LNCaP clone FGC (cell line): Measurements from ENCODE around the gene WFDC12.

Experiments used
- DNase-seq: peaks from one replicate; pipeline ENCODE4 v3.0.0-alpha.2; 2011; ENCODE audit warnings: low read depth
- H3K4me3 ChIP-seq: 2 replicates; pipeline ENCODE4 v1.5.1; 2011; ENCODE audit warnings: mild to moderate bottlenecking, low read depth, low read length, control low read depth
- CTCF ChIP-seq: IDR thresholded peaks from 2 replicates; pipeline ENCODE4 v1.5.1; 2012; ENCODE audit warnings: mild to moderate bottlenecking; ENCODE audit not compliant: control insufficient read depth, insufficient read depth; ENCODE audit errors: extremely low read depth

WFDC12 gene

GRCh38 chr20:45136911-45137310, 12.6 kb upstream of the WFDC12 start:
- no peak overlapping the region for H3K4me3 ChIP-seq
- DNase-seq, result no peak
- no peak for TF ChIP-seq CTCF

GRCh38 chr20:45128099-45128498, 3.8 kb upstream of the WFDC12 start:
- H3K4me3 ChIP-seq, result no peak overlapping the region
- DNase-seq, result no peak
- TF ChIP-seq CTCF, result no peak

GRCh38 chr20:45121388-45121787, 2.9 kb downstream of the WFDC12 start:
- H3K4me3 ChIP-seq, result no peak overlapping the region
- DNase-seq, result no peak
- TF ChIP-seq CTCF, result no peak

GRCh38 chr20:45119556-45120266, 4.6 kb downstream of the WFDC12 start:
- no peak for TF ChIP-seq CTCF
- DNase-seq, result no peak
- H3K4me3 ChIP-seq, result no peak overlapping the region

GRCh38 chr20:45118028-45118427, 6.2 kb downstream of the WFDC12 start:
- no peak for TF ChIP-seq CTCF
- H3K4me3 ChIP-seq, result no peak overlapping the region
- DNase-seq, result no peak

- no peak for DNase-seq
- no peak overlapping the region for H3K4me3 ChIP-seq
- TF ChIP-seq CTCF, result no peak
Measured at GRCh38 chr20:45117581-45117980, 6.7 kb downstream of the WFDC12 start.

- no peak for DNase-seq
- no peak overlapping the region for H3K4me3 ChIP-seq
- TF ChIP-seq CTCF, result no peak
Measured at GRCh38 chr20:45115829-45116228, 8.4 kb downstream of the WFDC12 start.
